CD4-positive, alpha-beta T cell treated with Interleukin-17A for 4 hours (primary cell): ENCODE results near the gene BMPR1B.

Experiments used
- DNase-seq: peaks from one replicate; pipeline ENCODE4 v3.0.0-alpha.2; 2020; ENCODE audit warnings: mixed read lengths

The BMPR1B gene

GRCh38 chr4:95198961-95199360 is 441.2 kb downstream of the BMPR1B start:
- no peak for DNase-seq

GRCh38 chr4:95204267-95204844 is 446.6 kb downstream of the BMPR1B start:
- DNase-seq, result no peak

GRCh38 chr4:95204873-95205272 is 447.1 kb downstream of the BMPR1B start:
- no peak for DNase-seq
